HG03457 (cell line): ENCODE results near the gene RNF43.
A peak's percentile ranks its signal among the peaks of the same experiment; 100 is the strongest.

Source experiments
- ATAC-seq: cut with Tn5 transposase; IDR thresholded peaks from one replicate; pipeline ENCODE4 v1.9.1; 2021; ENCODE audit warnings: moderate number of reproducible peaks; ENCODE audit not compliant: unreplicated experiment

The RNF43 gene

DNA sequence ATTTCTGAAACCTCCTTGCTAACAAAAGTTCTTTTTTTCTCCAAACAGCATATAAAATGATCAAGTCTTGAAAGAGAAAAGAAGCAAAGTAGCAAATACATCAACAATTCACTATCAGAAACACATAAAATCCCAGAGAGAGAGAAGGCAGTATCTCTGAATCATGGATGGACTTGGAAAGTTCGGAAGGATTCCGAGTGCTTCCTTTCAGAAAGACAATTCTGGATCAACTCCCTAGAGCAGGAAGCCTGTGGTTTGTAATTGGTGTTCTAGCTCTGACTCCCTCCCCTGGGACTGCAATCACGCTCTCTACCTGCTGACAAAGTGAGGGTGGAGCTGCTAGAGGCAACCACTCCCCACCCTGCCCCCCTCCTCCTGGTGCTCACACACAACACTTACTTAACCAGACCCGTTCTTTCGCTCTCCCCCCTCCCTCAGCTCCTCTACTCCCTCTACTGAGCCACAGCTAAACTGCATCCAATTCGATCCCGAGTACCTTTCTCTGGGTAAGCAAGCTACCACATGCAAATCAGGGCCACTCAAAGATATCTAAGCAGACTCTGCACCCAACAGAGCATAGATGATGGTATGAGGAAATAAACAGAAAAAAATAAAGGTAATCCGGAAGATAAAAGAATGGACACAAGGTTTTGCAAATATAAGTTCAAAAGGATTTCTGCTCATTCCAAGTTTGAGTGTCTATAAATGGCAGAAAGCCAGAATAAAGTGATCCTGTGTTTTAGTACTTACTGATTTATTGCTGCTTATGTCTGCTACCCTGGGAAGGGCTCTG is at the start of gene RNF43:
TSS of gene RNF43 (minus strand) at position 235 of the 793 bp plus-strand sequence. CDS start 1,957 bp downstream, outside the sequence.
- peak; percentile 80 for ATAC-seq

- ATAC-seq = no peak
These were observed 38.2 kb upstream of the RNF43 start for GRCh38 chr17:58455491-58455890.

DNA sequence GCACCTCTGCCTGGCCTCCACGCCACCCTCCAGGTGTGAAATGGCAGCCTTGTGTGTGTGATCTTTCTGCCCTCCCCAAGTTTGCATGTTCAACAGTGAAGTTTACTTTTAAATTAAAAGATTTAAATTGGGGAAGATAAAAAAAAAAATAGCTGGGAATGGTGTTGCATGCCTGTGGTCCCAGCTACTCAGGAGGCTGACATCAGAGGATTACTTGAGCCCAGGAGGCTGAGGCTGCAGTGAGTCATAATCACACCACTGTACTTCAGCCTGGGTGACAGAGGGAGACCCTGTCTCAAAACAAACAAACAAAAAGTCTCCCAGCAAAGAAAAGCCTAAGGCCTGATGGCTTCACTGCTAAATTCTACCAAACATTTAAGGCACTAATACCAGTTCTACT is 35.4 kb upstream of the RNF43 start:
- ATAC-seq = no peak

GRCh38 chr17:58447039-58447975 is 30.0 kb upstream of the RNF43 start:
- no peak for ATAC-seq

DNA sequence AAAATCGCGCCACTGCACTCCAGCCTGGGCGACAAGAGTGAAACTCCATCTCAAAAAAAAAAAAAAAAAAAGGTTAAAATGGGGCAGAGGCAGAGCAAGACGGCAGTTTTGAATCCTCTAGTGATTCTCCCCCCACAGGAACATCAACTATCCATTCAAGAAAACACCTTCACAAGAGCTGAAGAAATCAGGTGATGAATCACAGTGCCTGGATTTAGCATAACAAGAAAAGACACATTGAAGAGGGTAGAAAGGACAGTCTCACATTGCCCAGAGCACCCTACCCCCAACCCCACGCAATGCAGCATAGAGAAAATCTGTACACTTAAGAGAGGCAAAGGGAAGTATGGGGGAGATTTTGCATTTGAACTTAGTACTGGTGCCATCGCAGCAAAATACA is 28.8 kb upstream of the RNF43 start:
- ATAC-seq = no peak

GRCh38 chr17:58436805-58437239 is 19.5 kb upstream of the RNF43 start:
- ATAC-seq = no peak

GRCh38 chr17:58436245-58436644 is 18.9 kb upstream of the RNF43 start:
- ATAC-seq = no peak

- no peak for ATAC-seq
These were observed 15.7 kb upstream of the RNF43 start for GRCh38 chr17:58432806-58433573.

- no peak for ATAC-seq
These were observed 10.5 kb upstream of the RNF43 start for GRCh38 chr17:58427807-58428206.

DNA sequence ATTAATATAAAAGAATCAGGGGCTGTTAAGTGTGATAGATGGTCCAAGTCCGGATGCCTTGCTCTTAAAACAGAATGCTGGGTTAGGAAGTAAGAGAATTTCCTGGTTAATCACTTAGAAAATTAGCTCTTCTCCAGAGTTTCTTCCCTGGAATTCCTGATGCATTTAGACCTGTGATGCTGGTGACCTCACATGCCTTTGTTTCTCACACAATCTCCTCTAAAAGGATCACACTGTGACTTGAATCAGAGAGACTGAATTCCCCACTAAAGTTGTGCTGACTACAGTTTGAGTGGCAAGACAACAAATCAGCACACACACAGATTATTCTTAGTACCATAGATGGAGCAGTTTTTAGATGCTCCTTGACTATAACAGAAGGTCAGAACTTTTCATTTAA is 4.4 kb upstream of the RNF43 start:
- no peak for ATAC-seq

DNA sequence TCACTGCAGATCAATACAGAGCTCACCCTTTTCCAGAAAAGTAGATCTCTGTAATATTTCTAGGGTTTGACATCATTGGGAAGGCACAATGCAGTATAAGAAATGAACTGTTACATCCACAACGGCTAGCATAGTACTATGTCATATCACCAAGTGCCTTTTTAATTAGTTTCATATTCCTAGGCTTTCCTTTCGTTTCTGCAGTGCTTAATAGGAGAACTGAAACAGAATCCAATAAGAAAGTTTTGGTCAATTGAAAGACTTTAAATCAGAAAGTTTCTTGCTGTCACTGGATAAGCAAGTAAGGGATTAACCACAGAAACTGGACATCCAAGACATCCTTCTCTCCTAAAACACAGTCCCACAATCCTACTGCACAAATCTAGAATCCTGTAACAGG is 3.5 kb upstream of the RNF43 start:
- ATAC-seq = no peak

GRCh38 chr17:58416937-58417299 is 416 bp downstream of the RNF43 start:
- no peak for ATAC-seq

DNA sequence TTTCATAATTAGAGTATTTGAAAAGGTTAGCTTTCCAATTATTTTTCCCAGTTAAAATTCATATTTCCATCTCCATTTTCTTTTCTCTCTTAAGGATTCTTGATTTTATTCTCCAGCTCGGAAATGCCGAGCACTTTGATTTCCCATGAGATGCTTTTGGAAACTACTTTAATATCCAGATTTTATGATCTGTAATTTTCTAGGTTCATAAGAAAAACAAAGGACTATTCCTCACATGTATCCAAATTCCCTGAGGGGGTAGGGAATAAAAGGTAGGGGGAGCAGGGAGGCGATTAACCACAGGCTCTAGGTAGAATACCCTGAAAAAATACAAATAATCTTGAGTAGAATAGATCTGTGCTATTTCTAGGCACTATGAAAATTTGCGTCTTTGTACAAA is 938 bp downstream of the RNF43 start:
- ATAC-seq = no peak

DNA sequence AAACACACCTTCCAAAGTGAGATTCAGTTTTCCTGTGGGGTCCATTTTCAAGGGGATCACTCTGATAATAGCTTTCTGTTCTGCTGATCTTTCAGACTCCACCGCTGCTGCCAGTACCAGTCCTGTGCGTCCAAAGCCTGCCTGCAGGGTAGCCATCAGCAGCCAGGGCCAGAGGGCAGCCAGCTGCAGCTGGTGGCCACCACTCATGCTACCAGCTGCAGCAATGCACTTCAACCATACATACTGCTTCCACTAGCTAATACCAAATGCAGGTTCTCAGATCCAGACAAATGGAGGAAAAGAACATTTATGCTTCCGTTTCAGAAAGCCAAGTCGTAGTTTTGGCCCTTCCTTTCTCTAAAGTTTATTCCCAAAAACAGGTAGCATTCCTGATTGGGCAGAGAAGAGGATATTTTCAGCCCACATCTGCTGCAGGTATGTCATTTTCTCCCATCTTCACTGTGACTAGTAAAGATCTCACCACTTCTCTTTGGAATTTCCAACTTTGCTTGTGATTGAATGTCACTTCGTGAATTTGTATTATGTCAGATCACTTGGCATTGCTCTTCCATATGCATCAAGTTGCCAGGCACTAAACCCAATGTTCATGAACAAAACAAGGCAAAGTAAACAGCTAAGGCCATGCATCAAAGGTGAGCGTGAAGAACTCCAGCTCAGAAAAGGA is 1.8 kb downstream of the RNF43 start:
- ATAC-seq = no peak

- ATAC-seq = no peak
These were observed 2.7 kb downstream of the RNF43 start for GRCh38 chr17:58414596-58414997.

DNA sequence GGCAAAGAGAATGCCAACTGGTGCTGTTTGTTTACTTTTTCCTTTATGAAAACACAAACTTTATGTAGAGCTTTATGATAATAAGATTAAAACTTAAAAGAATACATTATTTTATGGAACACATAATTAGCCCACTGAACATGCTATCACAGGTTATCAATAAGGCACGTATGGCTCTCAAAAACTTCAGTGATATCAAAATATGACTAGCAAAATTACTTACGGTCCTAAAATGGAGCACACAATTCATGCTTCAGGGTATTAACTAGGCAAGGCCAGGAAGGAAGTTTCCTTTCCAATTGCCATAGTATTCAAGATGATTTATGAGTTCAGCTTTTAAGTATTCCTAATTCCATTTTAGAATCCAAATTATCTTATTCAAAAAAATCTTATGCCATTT is 3.6 kb downstream of the RNF43 start:
- ATAC-seq = no peak

DNA sequence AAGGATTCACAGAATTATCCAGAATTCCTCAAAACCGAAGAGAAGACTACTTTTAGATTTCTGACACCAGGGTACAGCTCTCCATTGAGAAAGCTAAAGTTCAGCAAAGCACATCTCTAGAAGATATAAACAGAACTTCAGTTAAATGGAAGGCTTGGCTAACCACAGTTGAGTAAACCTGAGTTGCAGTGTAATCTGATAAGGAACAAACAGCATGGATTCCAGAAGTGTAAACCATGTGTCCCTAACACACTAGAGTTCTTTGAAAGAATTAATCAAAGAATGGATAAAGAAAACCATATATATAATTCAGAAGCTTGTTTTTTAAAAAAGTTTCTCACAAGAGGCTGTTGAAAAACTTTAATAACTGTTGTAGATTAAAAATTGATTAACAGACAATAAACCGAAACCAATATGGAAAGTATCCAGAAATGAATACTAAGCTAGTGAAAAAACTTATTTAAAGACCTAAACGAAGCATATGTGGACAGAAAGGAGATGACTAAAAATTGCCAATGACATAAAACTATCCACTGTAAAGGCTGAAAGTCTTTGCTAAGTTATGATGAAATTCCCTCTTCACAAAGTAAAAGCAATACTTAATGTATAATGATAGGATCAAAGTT is 4.3 kb downstream of the RNF43 start:
- no peak for ATAC-seq

- ATAC-seq = no peak
These were observed 5.2 kb downstream of the RNF43 start for GRCh38 chr17:58412064-58412703.

DNA sequence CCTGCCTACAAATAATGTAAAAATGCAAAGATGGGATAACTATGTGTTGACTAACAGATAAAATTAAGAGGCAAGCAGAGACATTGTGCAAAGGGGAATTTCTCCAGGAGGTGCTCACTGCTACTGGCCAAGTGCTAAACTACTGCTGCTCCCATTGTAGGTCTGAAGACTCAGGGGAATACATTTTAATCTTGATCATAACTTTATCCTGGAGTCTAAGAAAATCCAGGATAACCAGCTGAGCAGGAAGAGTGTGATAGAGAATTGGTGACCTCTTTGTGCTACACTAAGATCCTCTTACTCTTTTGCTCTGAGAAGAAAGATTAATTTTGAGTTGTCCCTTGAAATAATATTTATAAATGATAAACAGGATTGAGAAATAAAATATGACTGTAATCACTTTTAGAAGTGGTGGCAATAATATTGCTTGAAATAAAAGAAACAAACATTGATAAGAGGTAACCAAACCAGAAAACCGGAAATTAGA is 5.9 kb downstream of the RNF43 start:
- no peak for ATAC-seq
